Measurements from ENCODE around the gene FSTL4. TPM values are rescaled to one million over a fixed set of nuclear protein-coding genes. Genes with fewer than 3 reads are reported as not detected.

FSTL4 gene
- total and polyA plus RNA-seq, 2 of the 4 experiments (the other 2 are of a cell fraction), result 0.18 TPM; not detected in 1

DNA sequence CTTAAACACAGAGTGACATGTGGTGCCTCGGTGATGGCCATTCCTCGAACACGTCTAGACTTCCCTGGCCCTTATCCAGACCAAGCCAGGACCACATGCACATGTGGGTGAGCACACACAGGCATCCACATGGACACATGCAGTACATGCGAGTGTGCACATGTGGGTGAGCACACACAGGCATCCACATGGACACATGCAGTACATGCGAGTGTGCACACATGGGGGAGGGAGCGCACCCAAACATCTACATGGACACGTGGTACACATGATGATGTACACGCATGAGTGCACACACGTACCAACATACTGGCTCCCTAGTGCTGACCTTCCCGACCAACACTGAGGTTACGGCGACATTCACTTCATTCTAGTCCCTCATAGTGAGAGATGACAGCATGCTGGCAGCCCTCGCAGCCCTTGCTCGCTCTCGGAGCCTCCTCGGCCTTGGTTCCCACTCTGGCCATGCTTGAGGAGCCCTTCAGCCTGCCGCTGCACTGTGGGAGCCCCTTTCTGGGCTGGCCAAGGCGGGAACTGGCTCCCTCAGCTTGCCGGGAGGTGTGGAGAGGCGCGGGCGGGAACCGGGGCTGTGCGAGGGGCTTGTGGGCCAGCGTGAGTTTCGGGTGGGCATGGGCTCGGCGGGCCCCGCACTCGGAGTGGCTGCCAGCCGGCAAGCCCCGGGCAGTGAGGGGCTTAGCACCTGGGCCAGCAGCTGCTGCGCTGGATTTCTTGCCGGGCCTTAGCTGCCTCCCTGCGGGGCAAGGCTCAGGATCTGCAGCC lies 373.7 kb downstream of the FSTL4 start:
- ChIA-PET POLR2A (ENCODE audit: unreplicated experiment) (no interaction called here), CTCF (no interaction called here)
- no peak overlapping the region; the same call in 1 of the 2 replicates for H3K4ac ChIP-seq (ENCODE audit: low read depth, low read length)
- no peak overlapping the region for H3K9ac ChIP-seq (ENCODE audit: low read depth, low read length)
- H3K79me1 ChIP-seq (ENCODE audit: low read depth in 1 of 2, low read length in 2 of 2), result no peaks in the 10 kb centered on the region
- in situ Hi-C loops (cut with MboI; ENCODE audit: low sequenced_read_pairs), result no loop called here
- no peak overlapping the region for H4K5ac ChIP-seq (ENCODE audit: low read depth, low read length)
- no peak overlapping the region for H2AFZ ChIP-seq (replicated peaks; ENCODE audit: low read length, poor library complexity)
- peak overlapping the region; percentile 45; the same call in 1 of the 2 replicates for H2BK120ac ChIP-seq (ENCODE audit: low read depth, low read length)
- no peak overlapping the region for H4K91ac ChIP-seq (ENCODE audit: insufficient read depth, low read depth, low read length)
- H3K4me2 ChIP-seq (ENCODE audit: low read depth, low read length), result no peak overlapping the region
- BruUV-seq (replicated peaks), result no TSS peak
- no peak overlapping the region; the same call in 1 of the 2 replicates for H3K23ac ChIP-seq (ENCODE audit: low read depth, low read length)
- H3K4me1 ChIP-seq (ENCODE audit: control insufficient read depth, insufficient read depth, low read length), result peaks cover 9% of the 10 kb centered on the region; the same call in 1 of the 2 replicates
- 91% methylated on average over 14 of the region's 35 CpGs; no CpG with 5 or more reads in 1 of the 2 experiments for WGBS, 2 experiments (ENCODE audit: extremely low coverage in 2 of 2, insufficient read length in 1 of 2)
- peaks cover 6% of the 10 kb centered on the region; the same call in 1 of the 2 replicates for H3K9me1 ChIP-seq (ENCODE audit: insufficient read depth, low read length)
- no peak overlapping the region for H3K27ac ChIP-seq (ENCODE audit: insufficient read depth, low read length)
- peak overlapping the region; percentile 90 for H2AK5ac ChIP-seq (ENCODE audit: low read depth, low read length)
- H3K18ac ChIP-seq (ENCODE audit: low read depth, low read length), result no peak overlapping the region
- intact Hi-C loops (cut with micrococcal nuclease), result no loop called here
- H3K14ac ChIP-seq (replicated peaks; ENCODE audit: low read depth, low read length), result no peak overlapping the region; the same call in 1 of the 2 replicates
- no peak for DNase-seq
- H3K9me3 ChIP-seq (ENCODE audit: control insufficient read depth, insufficient read depth, low read length), result peaks cover 2% of the 10 kb centered on the region; the same call in 1 of the 2 replicates
- no peak overlapping the region for H2BK5ac ChIP-seq (ENCODE audit: low read depth, low read length, poor library complexity, severe bottlenecking)
- H4K8ac ChIP-seq (ENCODE audit: low read depth in 2 of 2, low read length in 2 of 2), result no peak overlapping the region
- no peak overlapping the region for H2BK15ac ChIP-seq (ENCODE audit: low read depth, low read length)
- 0 out of 2 replicates have a peak, but pooled peaks cover 2% of the 10 kb centered on the region for H3K27me3 ChIP-seq (ENCODE audit: control insufficient read depth, insufficient read depth, low read length)
- dilution Hi-C loops (cut with HindIII; ENCODE audit: low sequenced_read_pairs, unreplicated experiment), result no loop called here
- no peak overlapping the region for H3K4me3 ChIP-seq (ENCODE audit: insufficient read depth, low read depth, low read length)
- TF ChIP-seq NFE2L2 (IDR thresholded peaks at IDR 0.05; ENCODE audit: low read depth, low read length) (no peak), FOS (IDR thresholded peaks at IDR 0.05; ENCODE audit: low read depth, low read length) (no peak), POLR2A (IDR thresholded peaks at IDR 0.05; ENCODE audit: low read depth, low read length) (no peak), SMC3 (IDR thresholded peaks at IDR 0.05; ENCODE audit: low read depth, low read length) (no peak), RFX5 (IDR thresholded peaks at IDR 0.05; ENCODE audit: low read depth, low read length) (no peak), BHLHE40 (IDR thresholded peaks at IDR 0.05; ENCODE audit: low read depth, low read length) (no peak), CHD1 (IDR thresholded peaks at IDR 0.05; ENCODE audit: low read depth, low read length) (no peak), MAZ (IDR thresholded peaks at IDR 0.05; ENCODE audit: borderline replicate concordance, low read depth, low read length) (no peak)
- TF ChIP-seq, protein P1, sequence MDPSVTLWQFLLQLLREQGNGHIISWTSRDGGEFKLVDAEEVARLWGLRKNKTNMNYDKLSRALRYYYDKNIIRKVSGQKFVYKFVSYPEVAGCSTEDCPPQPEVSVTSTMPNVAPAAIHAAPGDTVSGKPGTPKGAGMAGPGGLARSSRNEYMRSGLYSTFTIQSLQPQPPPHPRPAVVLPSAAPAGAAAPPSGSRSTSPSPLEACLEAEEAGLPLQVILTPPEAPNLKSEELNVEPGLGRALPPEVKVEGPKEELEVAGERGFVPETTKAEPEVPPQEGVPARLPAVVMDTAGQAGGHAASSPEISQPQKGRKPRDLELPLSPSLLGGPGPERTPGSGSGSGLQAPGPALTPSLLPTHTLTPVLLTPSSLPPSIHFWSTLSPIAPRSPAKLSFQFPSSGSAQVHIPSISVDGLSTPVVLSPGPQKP (IDR thresholded peaks at IDR 0.05; ENCODE audit: borderline replicate concordance, low read depth, low read length), result no peak
- TF ChIP-seq, protein P2, sequence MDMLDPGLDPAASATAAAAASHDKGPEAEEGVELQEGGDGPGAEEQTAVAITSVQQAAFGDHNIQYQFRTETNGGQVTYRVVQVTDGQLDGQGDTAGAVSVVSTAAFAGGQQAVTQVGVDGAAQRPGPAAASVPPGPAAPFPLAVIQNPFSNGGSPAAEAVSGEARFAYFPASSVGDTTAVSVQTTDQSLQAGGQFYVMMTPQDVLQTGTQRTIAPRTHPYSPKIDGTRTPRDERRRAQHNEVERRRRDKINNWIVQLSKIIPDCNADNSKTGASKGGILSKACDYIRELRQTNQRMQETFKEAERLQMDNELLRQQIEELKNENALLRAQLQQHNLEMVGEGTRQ (IDR thresholded peaks at IDR 0.05; ENCODE audit: low read depth, low read length), result no peak
- no peak overlapping the region for H3K56ac ChIP-seq (ENCODE audit: extremely low read depth, insufficient read depth, low read length)
- H2BK20ac ChIP-seq (ENCODE audit: low read depth, low read length), result no peak overlapping the region; the same call in 1 of the 2 replicates
- no peaks in the 10 kb centered on the region for H3K36me3 ChIP-seq (ENCODE audit: control insufficient read depth, insufficient read depth, low read length)
- H4K20me1 ChIP-seq (ENCODE audit: insufficient read depth, low read length), result no peaks in the 10 kb centered on the region
- H2AK9ac ChIP-seq (replicated peaks; ENCODE audit: low read depth, low read length, poor library complexity), result no peak overlapping the region
- ATAC-seq (ENCODE audit: low read depth), result no peak

Data from IMR-90 (cell line).